Activated CD8-positive, alpha-beta memory T cell treated with anti-CD3 and anti-CD28 coated beads, Interleukin-2, amount 10 ng/mL, durations not matched to agents 7 days and 5 days (primary cell): ENCODE results near the gene ADAM33. TPM values are rescaled to one million over a fixed set of nuclear protein-coding genes. Genes with fewer than 3 reads are reported as not detected.

Source experiments
- ATAC-seq: fragments of 150-1000 bp; cut with Tn5 transposase; one replicate; pipeline ENCODE4 v1.10.0; 2021; ENCODE audit warnings: moderate library complexity
- CTCF ChIA-PET: fragments of 350-600 bp; sonication (Branson Sonifier 250); formaldehyde crosslinking; loops from one replicate; lab custom pipeline; 2021; ENCODE audit warnings: antibody characterized with exemption; lab: Charles Lee
- DNase-seq: peaks from one replicate; pipeline ENCODE4 v3.0.0-alpha.2; 2020
- H3K27ac Mint-ChIP-seq: one replicate; pipeline ENCODE4 v1.8.0; 2021; ENCODE audit warnings: mild to moderate bottlenecking, mixed read lengths
- H3K27me3 Mint-ChIP-seq: one replicate; pipeline ENCODE4 v1.8.0; 2021; ENCODE audit warnings: mixed read lengths
- H3K36me3 Mint-ChIP-seq: one replicate; pipeline ENCODE4 v1.8.0; 2021; ENCODE audit warnings: mild to moderate bottlenecking, mixed read lengths
- H3K4me1 Mint-ChIP-seq: one replicate; pipeline ENCODE4 v1.8.0; 2021; ENCODE audit warnings: mixed read lengths
- H3K4me3 Mint-ChIP-seq: one replicate; pipeline ENCODE4 v1.8.0; 2021; ENCODE audit warnings: mild to moderate bottlenecking, moderate library complexity, mixed read lengths
- H3K9me3 Mint-ChIP-seq: one replicate; pipeline ENCODE4 v1.8.0; 2022; ENCODE audit warnings: low read depth, mixed read lengths
- total RNA-seq, 2 experiments: library from RNA; stranded (reverse); gene quantifications; one replicate each; pipeline ENCODE4 v1.2.3, GENCODE V29; 2021

Gene ADAM33
- total RNA-seq, 2 experiments from 2014 or later, result not detected

- peaks cover 1% of the 10 kb centered on the region for H3K36me3 Mint-ChIP-seq
- H3K9me3 Mint-ChIP-seq, result no peaks in the 10 kb centered on the region
- peaks cover 20% of the 10 kb centered on the region for H3K27me3 Mint-ChIP-seq
- ATAC-seq (no peak), DNase-seq (peak; percentile 26)
- CTCF ChIA-PET, result interaction anchor here (1.2 to 1.8 kb wide), 4 partner anchors 12 to 56 kb away, joined by 3 to 7 read pairs (median 4); no protein-coding TSS in a partner anchor
- no peak overlapping the region for H3K4me3 Mint-ChIP-seq
- no peak overlapping the region for H3K27ac Mint-ChIP-seq
- peaks cover 28% of the 10 kb centered on the region for H3K4me1 Mint-ChIP-seq
Observed at GRCh38 chr20:3654326-3655130, 27.3 kb downstream of the ADAM33 start.

GRCh38 chr20:3653921-3654320 lies 27.9 kb downstream of the ADAM33 start:
- peaks cover 14% of the 10 kb centered on the region for H3K27me3 Mint-ChIP-seq
- no peak overlapping the region for H3K27ac Mint-ChIP-seq
- DNase-seq (peak; percentile 15), ATAC-seq (no peak)
- H3K4me1 Mint-ChIP-seq, result peaks cover 22% of the 10 kb centered on the region
- H3K4me3 Mint-ChIP-seq, result no peak overlapping the region
- H3K9me3 Mint-ChIP-seq, result no peaks in the 10 kb centered on the region
- CTCF ChIA-PET, result interaction anchor here (1.2 to 1.8 kb wide), 4 partner anchors 12 to 57 kb away, joined by 3 to 7 read pairs (median 4); no protein-coding TSS in a partner anchor
- peaks cover 1% of the 10 kb centered on the region for H3K36me3 Mint-ChIP-seq

GRCh38 chr20:3652676-3653596 lies 28.9 kb downstream of the ADAM33 start:
- Mint-ChIP-seq H3K36me3 (peaks cover 1% of the 10 kb centered on the region), H3K4me3 (no peak overlapping the region), H3K27me3 (peaks cover 13% of the 10 kb centered on the region), H3K9me3 (no peaks in the 10 kb centered on the region), H3K4me1 (peaks cover 16% of the 10 kb centered on the region), H3K27ac (no peak overlapping the region)
- ATAC-seq (peak; percentile 64), DNase-seq (peak; percentile 43)
- CTCF ChIA-PET, result interaction anchor here (1.2 to 1.8 kb wide), 4 partner anchors 13 to 58 kb away, joined by 3 to 7 read pairs (median 4); no protein-coding TSS in a partner anchor

- ATAC-seq (no peak), DNase-seq (no peak)
- Mint-ChIP-seq H3K36me3 (peaks cover 1% of the 10 kb centered on the region), H3K27me3 (peaks cover 11% of the 10 kb centered on the region), H3K4me3 (no peak overlapping the region), H3K27ac (no peak overlapping the region), H3K9me3 (no peaks in the 10 kb centered on the region), H3K4me1 (peaks cover 16% of the 10 kb centered on the region)
- CTCF ChIA-PET, result interaction anchor here (1.2 kb wide), 1 partner anchor 20 kb away, joined by 3 read pairs; no protein-coding TSS in a partner anchor
Observed at GRCh38 chr20:3652221-3652620, 29.6 kb downstream of the ADAM33 start.

- H3K36me3 Mint-ChIP-seq, result peaks cover 1% of the 10 kb centered on the region
- ATAC-seq (no peak), DNase-seq (peak; percentile 34)
- H3K9me3 Mint-ChIP-seq, result no peaks in the 10 kb centered on the region
- H3K4me3 Mint-ChIP-seq, result no peak overlapping the region
- CTCF ChIA-PET, result interaction anchor here (0.7 to 1.8 kb wide), 2 partner anchors 46 to 60 kb away, joined by 3 to 6 read pairs; no protein-coding TSS in a partner anchor
- peaks cover 5% of the 10 kb centered on the region for H3K27me3 Mint-ChIP-seq
- peaks cover 16% of the 10 kb centered on the region for H3K4me1 Mint-ChIP-seq
- H3K27ac Mint-ChIP-seq, result no peak overlapping the region
Observed at GRCh38 chr20:3651204-3651962, 30.4 kb downstream of the ADAM33 start.

GRCh38 chr20:3648951-3649350 lies 32.9 kb downstream of the ADAM33 start:
- no peaks in the 10 kb centered on the region for H3K9me3 Mint-ChIP-seq
- CTCF ChIA-PET, result no interaction called here
- ATAC-seq, result no peak

GRCh38 chr20:3647473-3647872 lies 34.3 kb downstream of the ADAM33 start:
- Mint-ChIP-seq H3K9me3 (no peaks in the 10 kb centered on the region), H3K4me1 (peaks cover 3% of the 10 kb centered on the region), H3K36me3 (no peaks in the 10 kb centered on the region), H3K27me3 (no peaks in the 10 kb centered on the region), H3K4me3 (no peak overlapping the region), H3K27ac (no peak overlapping the region)
- DNase-seq (no peak), ATAC-seq (no peak)
- CTCF ChIA-PET, result interaction anchor here (1.3 kb wide), 1 partner anchor 29 kb away, joined by 3 read pairs; no protein-coding TSS in a partner anchor

More at GRCh38 chr20:3648951-3649350, 32.9 kb downstream of the ADAM33 start:
- DNase-seq, result peak; percentile 12
- Mint-ChIP-seq H3K4me1 (peaks cover 16% of the 10 kb centered on the region), H3K27me3 (no peaks in the 10 kb centered on the region), H3K27ac (no peak overlapping the region), H3K36me3 (peaks cover 1% of the 10 kb centered on the region), H3K4me3 (no peak overlapping the region)

- Mint-ChIP-seq H3K36me3 (no peaks in the 10 kb centered on the region), H3K4me3 (no peak overlapping the region), H3K4me1 (no peaks in the 10 kb centered on the region), H3K27ac (no peak overlapping the region), H3K9me3 (no peaks in the 10 kb centered on the region), H3K27me3 (no peaks in the 10 kb centered on the region)
- CTCF ChIA-PET, result interaction anchor here (1.3 kb wide), 1 partner anchor 30 kb away, joined by 3 read pairs; no protein-coding TSS in a partner anchor
- ATAC-seq (no peak), DNase-seq (no peak)
Observed at GRCh38 chr20:3646651-3647050, 35.2 kb downstream of the ADAM33 start.

GRCh38 chr20:3646067-3646440 lies 35.8 kb downstream of the ADAM33 start:
- Mint-ChIP-seq H3K4me1 (no peaks in the 10 kb centered on the region), H3K4me3 (no peak overlapping the region), H3K27me3 (no peaks in the 10 kb centered on the region), H3K27ac (no peak overlapping the region), H3K9me3 (no peaks in the 10 kb centered on the region), H3K36me3 (peaks cover under 1% of the 10 kb centered on the region)
- ATAC-seq (no peak), DNase-seq (no peak)
- CTCF ChIA-PET, result no interaction called here

GRCh38 chr20:3645309-3646066 lies 36.3 kb downstream of the ADAM33 start:
- no peak overlapping the region for H3K4me3 Mint-ChIP-seq
- peaks cover 5% of the 10 kb centered on the region for H3K36me3 Mint-ChIP-seq
- CTCF ChIA-PET, result no interaction called here
- no peaks in the 10 kb centered on the region for H3K4me1 Mint-ChIP-seq
- no peaks in the 10 kb centered on the region for H3K27me3 Mint-ChIP-seq
- H3K9me3 Mint-ChIP-seq, result no peaks in the 10 kb centered on the region
- ATAC-seq (no peak), DNase-seq (no peak)
- H3K27ac Mint-ChIP-seq, result no peak overlapping the region

- Mint-ChIP-seq H3K36me3 (peaks cover 9% of the 10 kb centered on the region), H3K4me1 (no peaks in the 10 kb centered on the region), H3K27ac (no peak overlapping the region), H3K4me3 (no peak overlapping the region), H3K9me3 (peaks cover 4% of the 10 kb centered on the region), H3K27me3 (no peaks in the 10 kb centered on the region)
- no peak for ATAC-seq
- no peak for DNase-seq
- CTCF ChIA-PET, result no interaction called here
Observed at GRCh38 chr20:3640259-3640658, 41.6 kb downstream of the ADAM33 start.

GRCh38 chr20:3635346-3635745 lies 46.5 kb downstream of the ADAM33 start:
- Mint-ChIP-seq H3K27ac (no peak overlapping the region), H3K4me1 (no peaks in the 10 kb centered on the region), H3K27me3 (no peaks in the 10 kb centered on the region), H3K9me3 (peaks cover 3% of the 10 kb centered on the region), H3K4me3 (no peak overlapping the region), H3K36me3 (peaks cover 3% of the 10 kb centered on the region)
- ATAC-seq (no peak), DNase-seq (no peak)
- CTCF ChIA-PET, result no interaction called here
